AG04449 (cell line): ENCODE data around the gene REEP6.
A peak's percentile ranks its signal among the peaks of the same experiment; 100 is the strongest.

ENCODE experiments used
- CTCF ChIA-PET: fragments of 350-600 bp; formaldehyde crosslinking; extraction: SDS; loops from one replicate; lab custom pipeline; 2021; ENCODE audit warnings: antibody characterized with exemption; lab: Yijun Ruan, JAX
- POLR2A ChIA-PET: fragments of 400-600, 350-600 bp; formaldehyde crosslinking; extraction: SDS; loops from one replicate; lab custom pipeline; 2020; ENCODE audit warnings: antibody characterized with exemption, inconsistent platforms; lab: Yijun Ruan, JAX
- DNase-seq: peaks from one replicate; pipeline ENCODE4 v3.0.0-alpha.2; 2010; ENCODE audit warnings: low read depth, low spot score
- H3K4me3 ChIP-seq: 2 replicates; pipeline ENCODE4 v1.5.1; 2011; ENCODE audit warnings: low read depth, mild to moderate bottlenecking, control low read depth, low read length
- TF ChIP-seq, protein P1 (sequence below): IDR thresholded peaks from one replicate; pipeline ENCODE4 v1.5.1; 2011; ENCODE audit warnings: mild to moderate bottlenecking, moderate library complexity, low read length, control low read depth, inconsistent platforms; ENCODE audit not compliant: insufficient read depth; ENCODE audit errors: missing control alignments

Gene REEP6

DNA sequence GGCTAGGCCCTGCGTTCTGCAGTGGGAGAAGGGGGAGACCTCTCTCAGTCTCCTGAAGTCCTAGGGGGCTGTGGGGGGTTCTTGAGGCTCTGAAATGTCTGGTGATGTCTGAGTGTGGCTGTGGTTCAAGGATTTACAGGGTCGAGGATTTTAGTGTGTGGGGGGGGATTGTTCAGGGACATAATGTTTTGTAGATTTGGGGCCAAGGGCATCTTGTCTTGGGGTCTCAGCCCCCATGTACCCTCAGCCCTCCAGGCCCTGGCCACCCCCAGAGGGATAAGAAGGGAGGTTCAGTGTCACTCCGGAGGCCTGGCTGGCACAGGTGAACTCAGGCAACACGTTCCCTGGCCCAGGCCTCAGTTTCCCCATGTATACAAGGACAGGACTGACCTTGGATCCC lies 43.5 kb upstream of the REEP6 start:
- no peak for DNase-seq
- no peak overlapping the region for H3K4me3 ChIP-seq
- TF ChIP-seq, protein P1, sequence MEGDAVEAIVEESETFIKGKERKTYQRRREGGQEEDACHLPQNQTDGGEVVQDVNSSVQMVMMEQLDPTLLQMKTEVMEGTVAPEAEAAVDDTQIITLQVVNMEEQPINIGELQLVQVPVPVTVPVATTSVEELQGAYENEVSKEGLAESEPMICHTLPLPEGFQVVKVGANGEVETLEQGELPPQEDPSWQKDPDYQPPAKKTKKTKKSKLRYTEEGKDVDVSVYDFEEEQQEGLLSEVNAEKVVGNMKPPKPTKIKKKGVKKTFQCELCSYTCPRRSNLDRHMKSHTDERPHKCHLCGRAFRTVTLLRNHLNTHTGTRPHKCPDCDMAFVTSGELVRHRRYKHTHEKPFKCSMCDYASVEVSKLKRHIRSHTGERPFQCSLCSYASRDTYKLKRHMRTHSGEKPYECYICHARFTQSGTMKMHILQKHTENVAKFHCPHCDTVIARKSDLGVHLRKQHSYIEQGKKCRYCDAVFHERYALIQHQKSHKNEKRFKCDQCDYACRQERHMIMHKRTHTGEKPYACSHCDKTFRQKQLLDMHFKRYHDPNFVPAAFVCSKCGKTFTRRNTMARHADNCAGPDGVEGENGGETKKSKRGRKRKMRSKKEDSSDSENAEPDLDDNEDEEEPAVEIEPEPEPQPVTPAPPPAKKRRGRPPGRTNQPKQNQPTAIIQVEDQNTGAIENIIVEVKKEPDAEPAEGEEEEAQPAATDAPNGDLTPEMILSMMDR: no peak
- ChIA-PET POLR2A (no interaction called here), CTCF (no interaction called here)

DNA sequence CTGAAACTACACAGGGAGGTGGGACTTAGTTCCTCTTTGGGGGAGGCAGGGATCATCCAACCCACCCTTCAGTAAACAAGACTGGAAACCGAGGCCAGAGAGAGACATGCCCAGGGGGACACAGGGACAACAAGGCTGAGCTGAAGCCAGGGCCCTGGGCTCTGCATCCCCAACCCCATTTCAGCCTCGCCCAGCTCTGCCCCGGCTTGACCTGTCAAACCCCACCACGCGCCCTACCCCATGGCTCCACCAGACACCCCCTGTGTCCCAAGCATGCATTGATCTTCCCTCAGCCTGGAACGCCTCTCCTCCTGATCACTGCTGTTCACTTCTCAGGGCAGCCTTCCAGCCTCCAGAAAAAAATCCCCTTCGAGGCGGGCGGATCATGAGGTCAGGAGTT lies 43.0 kb upstream of the REEP6 start:
- DNase-seq: no peak
- TF ChIP-seq, protein P1: no peak
- POLR2A ChIA-PET: no interaction called here

DNA sequence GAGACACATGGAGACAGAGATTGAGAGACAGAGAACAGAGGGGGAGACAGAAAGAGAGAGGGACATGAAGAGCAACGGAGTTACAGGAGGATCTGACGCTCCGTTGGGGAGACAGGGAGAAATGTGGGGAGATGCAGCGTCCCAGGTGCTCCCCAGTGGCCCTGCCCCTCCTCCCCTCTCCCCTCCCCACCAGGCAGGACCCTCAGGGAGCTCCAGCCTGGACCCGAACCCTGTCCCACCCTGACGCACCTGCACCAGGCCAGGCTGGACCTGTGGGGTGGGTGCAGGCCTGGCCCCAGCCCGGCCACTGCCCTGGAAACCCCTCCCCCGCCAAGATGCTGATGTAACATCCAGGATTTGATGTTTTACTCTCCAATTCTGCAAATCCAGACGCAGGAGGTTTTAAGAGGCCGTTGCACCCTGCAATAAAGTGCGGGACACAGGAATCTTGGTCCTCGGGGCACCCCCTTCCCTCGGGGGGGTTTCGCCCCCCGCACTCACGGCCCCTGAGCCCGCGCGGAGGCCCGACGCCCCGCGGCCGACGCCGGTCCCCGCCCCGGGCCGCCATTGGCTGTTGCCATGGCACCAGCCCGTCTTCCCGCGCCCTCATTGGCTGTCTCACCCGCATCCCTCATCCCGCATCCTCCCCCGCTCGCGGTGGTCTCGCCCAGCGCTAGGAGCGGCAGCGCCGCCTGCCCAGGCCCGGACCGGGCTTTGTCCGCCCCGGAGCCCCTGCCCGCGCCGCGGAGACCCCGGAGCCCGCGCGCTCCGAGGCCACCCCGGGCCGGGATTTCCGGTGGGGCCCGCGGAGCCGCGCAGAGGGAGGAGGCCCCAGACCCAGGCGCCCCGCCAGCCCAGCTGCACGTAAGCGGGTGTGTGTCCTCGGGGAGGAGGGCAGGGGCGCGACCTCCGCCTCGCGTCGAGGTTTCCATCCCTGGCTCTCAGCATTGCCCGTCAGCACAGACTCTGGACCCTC lies 41.2 kb upstream of the REEP6 start, which contains the start of gene APC2:
TSS of gene APC2 (plus strand) at position 655 of the 976 bp plus-strand sequence. CDS start 2,881 bp downstream, outside the sequence.
- peak within 1 kb of the TSS; percentile 46 for H3K4me3 ChIP-seq
- no peak for DNase-seq
- TF ChIP-seq, protein P1: no peak
- POLR2A ChIA-PET: no interaction called here
- CTCF ChIA-PET: interaction anchor here (1.0 to 1.5 kb wide), 3 partner anchors 13 to 134 kb away, joined by 3 to 4 read pairs (median 3); no protein-coding TSS in a partner anchor

More for the DNA sequence above, 43.0 kb upstream of the REEP6 start:
- H3K4me3 ChIP-seq: no peak overlapping the region
- CTCF ChIA-PET: no interaction called here

DNA sequence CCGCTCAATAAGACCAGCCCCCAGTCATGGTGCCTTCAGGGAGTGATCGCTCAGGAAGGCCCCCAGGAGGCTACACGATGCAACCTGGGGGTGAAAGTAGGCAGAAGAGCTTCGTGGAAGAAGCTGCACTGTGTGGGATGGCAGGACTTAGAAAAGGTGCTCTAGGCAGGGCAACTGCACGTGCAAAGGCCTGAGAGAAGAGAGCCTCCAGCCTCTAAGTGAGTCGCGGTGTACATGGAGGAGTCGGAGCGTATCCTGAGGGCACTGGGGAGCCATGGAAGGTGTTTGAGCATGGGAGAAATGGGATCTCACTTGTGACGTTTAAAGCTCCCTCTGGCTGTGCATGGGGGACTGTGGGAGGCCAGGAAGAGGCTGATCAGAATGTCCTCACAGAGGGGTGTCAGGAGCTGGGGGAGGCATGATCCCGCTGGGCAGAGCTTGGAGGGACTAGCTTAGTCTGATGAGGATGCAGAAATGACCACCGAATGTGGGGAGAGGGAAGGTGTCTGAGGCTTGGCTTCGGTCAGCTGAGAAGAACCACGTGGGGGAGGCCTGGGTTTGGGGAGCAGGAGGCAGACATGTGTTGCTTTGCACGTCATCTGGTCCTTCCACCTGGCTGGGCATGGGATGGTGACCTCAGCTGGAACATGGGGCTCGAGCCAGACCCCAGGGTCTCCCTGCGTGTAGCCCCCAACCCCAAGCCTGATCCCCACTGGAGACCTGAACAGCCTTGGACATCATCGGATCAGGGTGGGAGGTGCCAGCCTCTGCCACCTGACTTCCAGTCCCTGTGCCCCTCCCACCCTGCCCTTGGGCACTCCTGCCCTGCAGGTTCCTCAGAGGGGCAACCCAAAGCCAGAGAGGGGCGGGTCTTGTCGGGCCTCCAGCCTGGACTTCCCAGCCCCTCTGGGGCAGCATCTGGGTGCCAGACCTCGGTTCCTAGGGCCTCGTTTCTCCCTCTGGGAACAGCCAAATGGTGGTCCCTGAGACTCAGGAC lies 39.9 kb upstream of the REEP6 start:
- no peak overlapping the region for H3K4me3 ChIP-seq
- DNase-seq: no peak
- TF ChIP-seq, protein P1: no peak
- ChIA-PET CTCF (interaction anchor here (0.6 to 1.5 kb wide), 4 partner anchors 14 to 135 kb away, joined by 3 to 4 read pairs (median 4); no protein-coding TSS in a partner anchor), POLR2A (no interaction called here)

DNA sequence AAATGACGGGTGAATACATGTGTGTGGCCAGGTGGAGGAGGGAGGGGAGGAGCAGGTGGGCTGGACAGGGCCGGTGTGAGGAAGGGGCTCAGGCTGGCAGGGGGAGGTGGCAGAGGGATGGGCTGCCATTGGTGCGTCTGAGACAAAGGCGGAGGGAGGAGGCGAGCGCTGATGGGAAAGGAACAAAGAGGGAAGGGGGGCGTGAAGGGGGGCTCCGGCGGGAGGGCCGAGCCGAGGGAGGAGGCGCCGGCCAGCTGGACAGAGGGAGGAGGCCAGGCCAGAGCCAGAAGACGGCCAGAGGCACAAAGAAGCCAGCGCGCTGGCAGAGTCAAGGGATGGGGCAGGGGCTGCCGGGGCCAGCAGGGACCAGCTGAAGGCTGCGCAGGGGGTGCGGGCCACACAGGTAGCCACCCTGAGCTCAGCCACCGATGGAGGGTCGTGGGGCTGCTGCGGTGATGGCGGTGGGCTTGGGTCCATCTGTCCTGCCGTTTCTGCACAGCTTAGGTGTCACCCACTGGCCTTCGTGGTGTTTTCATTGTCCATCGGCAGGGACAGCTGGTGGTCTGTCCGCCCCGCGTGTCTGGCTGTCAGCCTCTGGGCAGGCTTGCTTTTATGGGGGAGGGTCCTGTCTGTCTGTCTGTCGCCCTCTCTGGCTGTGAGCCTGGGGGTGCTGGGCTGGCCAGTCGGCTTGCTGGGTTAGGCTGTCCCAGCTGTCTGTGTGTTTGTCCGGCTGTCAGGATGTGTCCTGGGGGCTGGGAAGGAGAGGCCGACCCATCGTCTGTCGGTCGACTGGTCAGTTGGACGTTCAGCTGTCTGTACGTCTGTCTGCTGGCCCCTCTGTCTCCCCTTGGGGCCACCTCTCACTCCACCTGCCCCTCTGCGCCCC lies 38.8 kb upstream of the REEP6 start:
- ChIA-PET CTCF (interaction anchor here (3.8 kb wide), 1 partner anchor 8 kb away, joined by 25 read pairs; no protein-coding TSS in a partner anchor), POLR2A (interaction anchor here (0.5 to 1.2 kb wide), 2 partner anchors 11 to 183 kb away, joined by 3 read pairs; no protein-coding TSS in a partner anchor)
- no peak for DNase-seq
- no peak overlapping the region for H3K4me3 ChIP-seq
- TF ChIP-seq, protein P1: no peak
